Measurements from ENCODE around the gene PSTPIP1. TPM values are rescaled to one million over a fixed set of nuclear protein-coding genes. Genes with fewer than 3 reads are reported as not detected.

PSTPIP1 gene
- total and polyA plus RNA-seq, 2 experiments from 2014 or later, result 0.80 to 3.7 TPM

- TF ChIP-seq ZNF462 (CRISPR knock-in tag; IDR thresholded peaks at IDR 0.05) (no peak), JUNB (IDR thresholded peaks at IDR 0.05; ENCODE audit: unreplicated experiment) (no peak)
Measured at GRCh38 chr15:77084436-77084835, 89.5 kb downstream of the PSTPIP1 start (continued).

- Mint-ChIP-seq H3K4me1 (peaks cover 5% of the 10 kb centered on the region; the same call in 2 of the 3 replicates), H3K27me3 (ENCODE audit: insufficient read depth, low read depth, poor library complexity) (peaks cover 14% of the 10 kb centered on the region)
- TF ChIP-seq EZH2phosphoT487 (IDR thresholded peaks at IDR 0.05; ENCODE audit: unreplicated experiment) (no peak), CREB1 (CRISPR knock-in tag; IDR thresholded peaks at IDR 0.05; ENCODE audit: low read depth) (no peak), ZNF462 (CRISPR knock-in tag; IDR thresholded peaks at IDR 0.05) (no peak), CTCF (conservative IDR thresholded peaks at IDR 0.05; ENCODE audit: low read depth in 2 of 2) (no peak), ETS1 (IDR thresholded peaks at IDR 0.05) (no peak)
Measured at GRCh38 chr15:77085297-77085696, 90.4 kb downstream of the PSTPIP1 start.

More at GRCh38 chr15:77085297-77085696, 90.4 kb downstream of the PSTPIP1 start:
- no peak overlapping the region for H3K27ac Mint-ChIP-seq
- Histone ChIP-seq H3K4me2 (no peak overlapping the region), H3K36me3 (ENCODE audit: insufficient read depth) (no peaks in the 10 kb centered on the region), H3K4me1 (ENCODE audit: insufficient read depth) (no peaks in the 10 kb centered on the region; the same call in 1 of the 2 replicates), H3K27me3 (ENCODE audit: insufficient read depth) (no peaks in the 10 kb centered on the region), H3K79me2 (replicated peaks; ENCODE audit: insufficient read depth) (no peaks in the 10 kb centered on the region), H3F3A (replicated peaks; ENCODE audit: low read depth) (no peaks in the 10 kb centered on the region), H4K20me1 (replicated peaks; ENCODE audit: insufficient read depth) (no peaks in the 10 kb centered on the region), H2AFZ (no peak overlapping the region), H3K4me3 (no peak overlapping the region), H3K9me2 (ENCODE audit: insufficient read depth) (peaks cover 5% of the 10 kb centered on the region; the same call in 1 of the 2 replicates), H3K27ac (ENCODE audit: low read depth) (no peak overlapping the region)
- ATAC-seq, result no peak
- DNase-seq (ENCODE audit: low spot score), result no peak
- no peak overlapping the region for H3K4me3 Mint-ChIP-seq
- H3K36me3 Mint-ChIP-seq (ENCODE audit: low read depth), result no peaks in the 10 kb centered on the region
- no peaks in the 10 kb centered on the region for H3K9me3 Mint-ChIP-seq
